ENCODE data around the gene PRKAG2. TPM values are rescaled to one million over a fixed set of nuclear protein-coding genes. Genes with fewer than 3 reads are reported as not detected.

The PRKAG2 gene
- polyA plus RNA-seq, 1 of the 3 experiments (the other 2 are of a cell fraction), result 51.6 TPM

DNA sequence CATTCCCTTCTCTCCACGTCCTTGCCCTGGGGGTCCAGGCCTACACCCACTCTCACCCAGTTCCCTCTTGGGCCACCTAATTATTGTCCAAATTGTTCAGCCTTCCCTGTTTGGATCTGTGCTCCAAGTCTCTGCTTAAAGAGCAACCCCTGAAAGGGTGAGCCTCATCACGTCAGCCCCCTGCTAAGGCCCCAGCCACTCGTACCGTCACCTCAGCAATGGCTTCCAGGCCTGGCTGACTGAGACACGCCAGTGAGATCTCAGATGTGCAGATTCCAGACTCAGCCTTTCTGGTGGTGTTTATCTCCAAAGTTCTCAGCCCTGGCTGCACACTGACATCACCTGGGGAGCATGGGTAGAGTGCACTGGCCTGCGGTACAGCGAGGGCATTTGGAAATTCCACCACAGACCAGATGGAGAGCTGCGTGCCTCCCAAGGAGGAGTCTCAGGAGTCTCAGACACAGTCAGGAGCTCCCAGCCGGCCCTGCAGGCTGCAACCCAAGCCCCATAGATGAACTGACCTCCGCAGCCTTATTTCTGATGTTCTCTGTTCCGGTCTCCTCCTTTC lies 87.5 kb downstream of the PRKAG2 start (continued):
- TF ChIP-seq, protein P1, sequence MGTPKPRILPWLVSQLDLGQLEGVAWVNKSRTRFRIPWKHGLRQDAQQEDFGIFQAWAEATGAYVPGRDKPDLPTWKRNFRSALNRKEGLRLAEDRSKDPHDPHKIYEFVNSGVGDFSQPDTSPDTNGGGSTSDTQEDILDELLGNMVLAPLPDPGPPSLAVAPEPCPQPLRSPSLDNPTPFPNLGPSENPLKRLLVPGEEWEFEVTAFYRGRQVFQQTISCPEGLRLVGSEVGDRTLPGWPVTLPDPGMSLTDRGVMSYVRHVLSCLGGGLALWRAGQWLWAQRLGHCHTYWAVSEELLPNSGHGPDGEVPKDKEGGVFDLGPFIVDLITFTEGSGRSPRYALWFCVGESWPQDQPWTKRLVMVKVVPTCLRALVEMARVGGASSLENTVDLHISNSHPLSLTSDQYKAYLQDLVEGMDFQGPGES (IDR thresholded peaks at IDR 0.05; ENCODE audit: low read depth, low read length), result no peak

DNA sequence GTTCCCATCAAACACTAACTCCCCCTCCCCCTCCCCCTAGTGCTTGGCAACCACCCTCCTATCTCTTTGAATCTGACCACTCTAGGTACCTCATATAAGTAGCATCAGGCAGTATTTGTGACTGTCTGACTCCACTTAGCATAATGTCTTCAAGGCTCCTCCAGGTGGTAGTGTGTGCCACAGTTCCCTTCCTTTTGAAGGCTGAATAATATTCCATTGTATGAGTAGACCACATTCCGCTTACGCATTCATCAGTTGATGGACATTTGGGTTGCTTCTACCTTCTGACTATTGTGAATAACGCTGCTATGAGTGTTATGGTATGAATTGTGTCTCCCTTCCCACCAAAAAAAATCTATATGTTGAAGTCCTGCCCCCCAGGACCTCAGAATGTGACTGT lies 89.6 kb downstream of the PRKAG2 start:
- POLR2A ChIA-PET, result no interaction called here
- WGBS (ENCODE audit: low lambda C conversion rate), result 66% methylated on average over 3 of the region's 3 CpGs
- H4K20me1 ChIP-seq (ENCODE audit: insufficient read depth), result no peaks in the 10 kb centered on the region

DNA sequence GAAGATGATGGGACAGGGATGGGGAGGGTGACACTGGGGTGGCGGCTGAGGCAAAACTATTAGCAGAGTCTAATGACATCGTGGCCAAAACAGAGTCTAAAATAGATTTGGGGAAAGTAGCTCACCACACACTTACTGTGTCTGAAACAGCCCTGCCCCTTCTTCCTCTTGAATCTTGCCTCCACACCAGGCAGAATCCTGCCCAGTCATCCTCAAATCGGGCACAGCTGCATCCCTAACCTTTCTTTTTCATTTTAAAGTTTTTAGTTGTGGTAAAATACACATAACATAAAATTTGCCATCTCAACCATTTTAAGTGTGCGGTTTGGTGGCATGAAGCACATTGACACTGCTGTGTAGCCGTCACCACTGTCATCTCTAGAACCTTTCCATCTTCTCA lies 90.0 kb downstream of the PRKAG2 start:
- Histone ChIP-seq H3K36me3 (replicated peaks in 1 of 2; ENCODE audit: control insufficient read depth in 1 of 2, insufficient read depth in 2 of 2, low read length in 1 of 2) (no peaks in the 10 kb centered on the region), H3K9me2 (no peaks in the 10 kb centered on the region), H2AFZ (ENCODE audit: low read depth) (no peak overlapping the region), H3K4me3 (ENCODE audit: low read depth in 2 of 2, low read length in 1 of 2) (no peak overlapping the region), H3K4me2 (no peak overlapping the region), H3K27ac (ENCODE audit: low read depth in 2 of 2, low read length in 1 of 2) (no peak overlapping the region), H3K27me3 (ENCODE audit: insufficient read depth) (peaks cover 10% of the 10 kb centered on the region; the same call in 1 of the 2 replicates), H3F3A (replicated peaks; ENCODE audit: insufficient read depth) (no peaks in the 10 kb centered on the region), H3K79me2 (ENCODE audit: insufficient read depth) (no peaks in the 10 kb centered on the region), H3K9ac (no peak overlapping the region), H4K20me1 (ENCODE audit: insufficient read depth) (no peaks in the 10 kb centered on the region), H3K4me1 (ENCODE audit: control insufficient read depth in 1 of 2, insufficient read depth in 2 of 2, low read depth in 1 of 2, low read length in 1 of 2) (peaks cover 0 to 13% of the 10 kb centered on the region in 2 experiments; a peak in 1 of 4 replicates), H3K9me3 (no peaks in the 10 kb centered on the region)
- DNase-seq, result no peak
- CTCF ChIA-PET, result interaction anchor here (7.9 to 17.6 kb wide), 3 partner anchors 20 to 146 kb away, joined by 120 to 333 read pairs (median 325); no protein-coding TSS in a partner anchor
- POLR2A ChIA-PET, result no interaction called here
- 48% methylated on average over 5 of the region's 5 CpGs for WGBS (ENCODE audit: low lambda C conversion rate)
- TF ChIP-seq EP300 (IDR thresholded peaks at IDR 0.05; ENCODE audit: borderline replicate concordance in 1 of 2, low read depth in 1 of 2, low read length in 1 of 2) (no peak), CHD2 (IDR thresholded peaks at IDR 0.05; ENCODE audit: low read length, partially characterized antibody) (no peak), FOXJ3 (CRISPR knock-in tag; IDR thresholded peaks at IDR 0.05) (no peak), ELF1 (IDR thresholded peaks at IDR 0.05) (no peak), POLR2AphosphoS5 (IDR thresholded peaks at IDR 0.05; ENCODE audit: low read depth, low read length) (no peak), NFIC (IDR thresholded peaks at IDR 0.05; ENCODE audit: borderline replicate concordance) (no peak), SMC3 (IDR thresholded peaks at IDR 0.05; ENCODE audit: low read depth, low read length) (no peak)
- TF ChIP-seq, protein P1 (IDR thresholded peaks at IDR 0.05; ENCODE audit: low read depth, low read length), result no peak
- TF ChIP-seq, protein P2, sequence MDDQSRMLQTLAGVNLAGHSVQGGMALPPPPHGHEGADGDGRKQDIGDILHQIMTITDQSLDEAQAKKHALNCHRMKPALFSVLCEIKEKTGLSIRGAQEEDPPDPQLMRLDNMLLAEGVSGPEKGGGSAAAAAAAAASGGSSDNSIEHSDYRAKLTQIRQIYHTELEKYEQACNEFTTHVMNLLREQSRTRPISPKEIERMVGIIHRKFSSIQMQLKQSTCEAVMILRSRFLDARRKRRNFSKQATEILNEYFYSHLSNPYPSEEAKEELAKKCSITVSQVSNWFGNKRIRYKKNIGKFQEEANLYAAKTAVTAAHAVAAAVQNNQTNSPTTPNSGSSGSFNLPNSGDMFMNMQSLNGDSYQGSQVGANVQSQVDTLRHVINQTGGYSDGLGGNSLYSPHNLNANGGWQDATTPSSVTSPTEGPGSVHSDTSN (IDR thresholded peaks at IDR 0.05), result no peak
- TF ChIP-seq, protein P3, sequence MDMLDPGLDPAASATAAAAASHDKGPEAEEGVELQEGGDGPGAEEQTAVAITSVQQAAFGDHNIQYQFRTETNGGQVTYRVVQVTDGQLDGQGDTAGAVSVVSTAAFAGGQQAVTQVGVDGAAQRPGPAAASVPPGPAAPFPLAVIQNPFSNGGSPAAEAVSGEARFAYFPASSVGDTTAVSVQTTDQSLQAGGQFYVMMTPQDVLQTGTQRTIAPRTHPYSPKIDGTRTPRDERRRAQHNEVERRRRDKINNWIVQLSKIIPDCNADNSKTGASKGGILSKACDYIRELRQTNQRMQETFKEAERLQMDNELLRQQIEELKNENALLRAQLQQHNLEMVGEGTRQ (IDR thresholded peaks at IDR 0.05; ENCODE audit: borderline replicate concordance, low read depth, low read length), result no peak

More for the DNA sequence above, 89.6 kb downstream of the PRKAG2 start:
- no peaks in the 10 kb centered on the region for H3K36me3 ChIP-seq (replicated peaks in 1 of 2; ENCODE audit: control insufficient read depth in 1 of 2, insufficient read depth in 2 of 2, low read length in 1 of 2)
- H3K79me2 ChIP-seq (ENCODE audit: insufficient read depth), result no peaks in the 10 kb centered on the region
- H2AFZ ChIP-seq (ENCODE audit: low read depth), result no peak overlapping the region
- H3K9ac ChIP-seq, result no peak overlapping the region
- 0 out of 2 replicates have a peak, but pooled peaks cover 10% of the 10 kb centered on the region for H3K27me3 ChIP-seq (ENCODE audit: insufficient read depth)
- peaks cover 0 to 13% of the 10 kb centered on the region in 2 experiments; a peak in 1 of 4 replicates for H3K4me1 ChIP-seq (ENCODE audit: control insufficient read depth in 1 of 2, insufficient read depth in 2 of 2, low read depth in 1 of 2, low read length in 1 of 2)
- H3K4me3 ChIP-seq (ENCODE audit: low read depth in 2 of 2, low read length in 1 of 2), result no peak overlapping the region
- CTCF ChIA-PET, result interaction anchor here (7.9 to 8.9 kb wide), 2 partner anchors 19 to 146 kb away, joined by 120 to 325 read pairs; no protein-coding TSS in a partner anchor
- H3K9me3 ChIP-seq, result no peaks in the 10 kb centered on the region
- no peak for DNase-seq
- H3K9me2 ChIP-seq, result no peaks in the 10 kb centered on the region
- H3K27ac ChIP-seq (ENCODE audit: low read depth in 2 of 2, low read length in 1 of 2), result no peak overlapping the region
- no peaks in the 10 kb centered on the region for H3F3A ChIP-seq (replicated peaks; ENCODE audit: insufficient read depth)
- TF ChIP-seq FOXM1 (IDR thresholded peaks at IDR 0.05; ENCODE audit: low read depth), result no peak
- TF ChIP-seq, protein P4, sequence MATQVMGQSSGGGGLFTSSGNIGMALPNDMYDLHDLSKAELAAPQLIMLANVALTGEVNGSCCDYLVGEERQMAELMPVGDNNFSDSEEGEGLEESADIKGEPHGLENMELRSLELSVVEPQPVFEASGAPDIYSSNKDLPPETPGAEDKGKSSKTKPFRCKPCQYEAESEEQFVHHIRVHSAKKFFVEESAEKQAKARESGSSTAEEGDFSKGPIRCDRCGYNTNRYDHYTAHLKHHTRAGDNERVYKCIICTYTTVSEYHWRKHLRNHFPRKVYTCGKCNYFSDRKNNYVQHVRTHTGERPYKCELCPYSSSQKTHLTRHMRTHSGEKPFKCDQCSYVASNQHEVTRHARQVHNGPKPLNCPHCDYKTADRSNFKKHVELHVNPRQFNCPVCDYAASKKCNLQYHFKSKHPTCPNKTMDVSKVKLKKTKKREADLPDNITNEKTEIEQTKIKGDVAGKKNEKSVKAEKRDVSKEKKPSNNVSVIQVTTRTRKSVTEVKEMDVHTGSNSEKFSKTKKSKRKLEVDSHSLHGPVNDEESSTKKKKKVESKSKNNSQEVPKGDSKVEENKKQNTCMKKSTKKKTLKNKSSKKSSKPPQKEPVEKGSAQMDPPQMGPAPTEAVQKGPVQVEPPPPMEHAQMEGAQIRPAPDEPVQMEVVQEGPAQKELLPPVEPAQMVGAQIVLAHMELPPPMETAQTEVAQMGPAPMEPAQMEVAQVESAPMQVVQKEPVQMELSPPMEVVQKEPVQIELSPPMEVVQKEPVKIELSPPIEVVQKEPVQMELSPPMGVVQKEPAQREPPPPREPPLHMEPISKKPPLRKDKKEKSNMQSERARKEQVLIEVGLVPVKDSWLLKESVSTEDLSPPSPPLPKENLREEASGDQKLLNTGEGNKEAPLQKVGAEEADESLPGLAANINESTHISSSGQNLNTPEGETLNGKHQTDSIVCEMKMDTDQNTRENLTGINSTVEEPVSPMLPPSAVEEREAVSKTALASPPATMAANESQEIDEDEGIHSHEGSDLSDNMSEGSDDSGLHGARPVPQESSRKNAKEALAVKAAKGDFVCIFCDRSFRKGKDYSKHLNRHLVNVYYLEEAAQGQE (IDR thresholded peaks at IDR 0.05; ENCODE audit: low read depth, low read length), result no peak
- TF ChIP-seq FOXJ3 (CRISPR knock-in tag; IDR thresholded peaks at IDR 0.05), result no peak
- TF ChIP-seq RFX5 (IDR thresholded peaks at IDR 0.05; ENCODE audit: low read length), result no peak
- TF ChIP-seq SIN3A (IDR thresholded peaks at IDR 0.05; ENCODE audit: borderline replicate concordance, low read depth, low read length), result no peak
- no peak for TF ChIP-seq CHD2 (IDR thresholded peaks at IDR 0.05; ENCODE audit: low read length, partially characterized antibody)
- no peak for TF ChIP-seq TAF1 (IDR thresholded peaks at IDR 0.05; ENCODE audit: borderline replicate concordance, low read depth, low read length)
- TF ChIP-seq FOSL2 (IDR thresholded peaks at IDR 0.05; ENCODE audit: borderline replicate concordance, low read depth), result no peak
- TF ChIP-seq RXRA (IDR thresholded peaks at IDR 0.05; ENCODE audit: borderline replicate concordance, low read depth), result no peak
- H3K4me2 ChIP-seq, result no peak overlapping the region
